HCT116 (cell line): ENCODE measurements around the gene EHD1. TPM values are rescaled to one million over a fixed set of nuclear protein-coding genes. Genes with fewer than 3 reads are reported as not detected.

Experiments
- ATAC-seq: fragments of 200-7000 bp; cut with Tn5 transposase; 2 replicates; pipeline ENCODE4 v1.9.1; 2020; ENCODE audit warnings: mild to moderate bottlenecking, moderate library complexity
- BruUV-seq: library from RNA; stranded (reverse); fragments of 400-500 nt; replicated peaks from 2 replicates; lab custom pipeline; 2021; lab: Mats Ljungman, UMichigan
- CTCF ChIA-PET: fragments of 300-600 bp; sonication (Branson Sonifier 250); formaldehyde crosslinking; loops from one replicate; lab custom pipeline; 2021; ENCODE audit warnings: antibody characterized with exemption; lab: Charles Lee
- POLR2A ChIA-PET: fragments of 300-600, 350-600 bp; sonication (Branson Sonifier 250); formaldehyde crosslinking; loops from one replicate; lab custom pipeline; 2021; ENCODE audit warnings: antibody characterized with exemption; lab: Charles Lee
- RAD21 ChIA-PET, 2 experiments: fragments of 300-600 bp; sonication (Branson Sonifier 250); formaldehyde crosslinking; loops; one replicate each; lab custom pipeline; 2023; ENCODE audit warnings: low total read pairs in 2 of 2; ENCODE audit not compliant: uncharacterized antibody in 2 of 2, unreplicated experiment in 2 of 2, low non-redundant PET in 1 of 2; lab: Charles Lee
- DNase-seq: peaks from one replicate; pipeline ENCODE4 v3.0.0-alpha.2; 2010; ENCODE audit warnings: low read depth, low spot score
- H2AFZ ChIP-seq: fragments of 200-600 bp; shearing (Covaris generic), sonication (generic); 2 replicates; pipeline ENCODE4 v1.6.1; 2017; ENCODE audit warnings: low read depth, mixed run types, mixed read lengths, antibody characterized with exemption, low read length; ENCODE audit not compliant: poor library complexity, severe bottlenecking
- H3K27ac ChIP-seq: 2 replicates; pipeline ENCODE4 v1.5.1; 2012; ENCODE audit warnings: low read depth, low read length
- H3K27me3 ChIP-seq: fragments of 200-600 bp; sonication (generic); 2 replicates; pipeline ENCODE4 v1.6.1; 2016; ENCODE audit warnings: mixed run types, low read length, mixed read lengths; ENCODE audit not compliant: insufficient read depth
- H3K36me3 ChIP-seq, 2 experiments: fragments of 200-500 bp in 1 of 2; fragments of 200-600 bp in 1 of 2; sonication (Bioruptor generic) in 1 of 2; sonication (generic) in 1 of 2; 2 replicates each; pipeline versions ENCODE4 v1.5.1 to v1.6.1; 2014 to 2016; ENCODE audit warnings: low read length in 2 of 2, inconsistent platforms in 1 of 2, mixed read lengths in 1 of 2, mixed run types in 1 of 2; ENCODE audit not compliant: insufficient read depth in 2 of 2, control insufficient read depth in 1 of 2
- H3K4me1 ChIP-seq, 2 experiments: fragments of 200-600 bp in 1 of 2; sonication (generic) in 1 of 2; 2 replicates each; pipeline versions ENCODE4 v1.5.1 to v1.6.1; 2012 to 2017; ENCODE audit warnings: low read length in 2 of 2, inconsistent platforms in 1 of 2, mild to moderate bottlenecking in 1 of 2, mixed read lengths in 1 of 2, mixed run types in 1 of 2, moderate library complexity in 1 of 2; ENCODE audit not compliant: insufficient read depth in 2 of 2, control insufficient read depth in 1 of 2
- H3K4me2 ChIP-seq: fragments of 200-600 bp; sonication (generic); 2 replicates; pipeline ENCODE4 v1.6.1; 2017; ENCODE audit warnings: mixed run types, low read length, mixed read lengths
- H3K4me3 ChIP-seq, 2 experiments: fragments of 200-600 bp in 1 of 2; sonication (generic) in 1 of 2; replicated peaks in 1 of 2; 2 replicates each; pipeline ENCODE4 v1.5.1; 2011 to 2016; ENCODE audit warnings: low read length in 2 of 2, control low read depth in 1 of 2, low read depth in 1 of 2, mild to moderate bottlenecking in 1 of 2, mixed read lengths in 1 of 2, mixed run types in 1 of 2
- H3K79me2 ChIP-seq: fragments of 200-600 bp; sonication (generic); 2 replicates; pipeline ENCODE4 v1.6.1; 2017; ENCODE audit warnings: mild to moderate bottlenecking, mixed run types, low read length, moderate library complexity, mixed read lengths; ENCODE audit not compliant: insufficient read depth
- H3K9ac ChIP-seq: fragments of 200-600 bp; sonication (generic); 2 replicates; pipeline ENCODE4 v1.6.1; 2016; ENCODE audit warnings: low read length, mixed read lengths
- H3K9me2 ChIP-seq: fragments of 200-600 bp; sonication (generic), shearing (Covaris generic); 2 replicates; pipeline ENCODE4 v1.6.1; 2017; ENCODE audit warnings: mixed run types, mild to moderate bottlenecking, moderate library complexity; ENCODE audit not compliant: insufficient read depth
- H3K9me3 ChIP-seq, 2 experiments: fragments of 200-500 bp in 1 of 2; fragments of 200-600 bp in 1 of 2; sonication (Bioruptor generic) in 1 of 2; sonication (generic) in 1 of 2; 2 replicates each; pipeline ENCODE4 v1.6.1; 2014 to 2017; ENCODE audit warnings: low read length in 2 of 2, mixed read lengths in 2 of 2, inconsistent platforms in 1 of 2, low read depth in 1 of 2, mild to moderate bottlenecking in 1 of 2, mixed run types in 1 of 2, moderate library complexity in 1 of 2; ENCODE audit not compliant: control insufficient read depth in 1 of 2, insufficient read depth in 1 of 2
- H4K20me1 ChIP-seq: fragments of 200-600 bp; sonication (generic), shearing (Covaris generic); 2 replicates; pipeline ENCODE4 v1.6.1; 2017; ENCODE audit warnings: mixed run types, mild to moderate bottlenecking, moderate library complexity; ENCODE audit not compliant: insufficient read depth
- CTCF ChIP-seq, 3 experiments: fragments of 200-600 bp in 1 of 3; sonication (generic) in 1 of 3; IDR thresholded peaks in 2 of 3; conservative IDR thresholded peaks in 1 of 3; 2 replicates each; pipeline ENCODE4 v1.5.1; 2012 to 2017; ENCODE audit warnings: low read depth in 2 of 3, low read length in 2 of 3, antibody characterized with exemption in 1 of 3, borderline replicate concordance in 1 of 3, control low read depth in 1 of 3, mild to moderate bottlenecking in 1 of 3, mixed read lengths in 1 of 3, mixed run types in 1 of 3, moderate library complexity in 1 of 3; ENCODE audit not compliant: insufficient read depth in 1 of 3
- ELF1 ChIP-seq: IDR thresholded peaks from 2 replicates; pipeline ENCODE4 v1.6.1; 2012; ENCODE audit warnings: low read depth, borderline replicate concordance
- POLR2AphosphoS5 ChIP-seq: IDR thresholded peaks from 2 replicates; pipeline ENCODE4 v1.6.1; 2011; ENCODE audit warnings: mild to moderate bottlenecking, low read depth, low read length, moderate library complexity
- REST ChIP-seq: IDR thresholded peaks from 2 replicates; pipeline ENCODE4 v1.6.1; 2012; ENCODE audit warnings: low read depth
- TCF7L2 ChIP-seq: IDR thresholded peaks from 2 replicates; pipeline ENCODE4 v1.7.0; 2011; ENCODE audit warnings: borderline replicate concordance, inconsistent platforms; ENCODE audit not compliant: insufficient read depth, insufficient read length; ENCODE audit errors: extremely low read depth
- ZFX ChIP-seq: fragments of 450-650 bp; IDR thresholded peaks from 2 replicates; pipeline ENCODE4 v1.6.1; 2017
- intact Hi-C: fragments of 100-400 bp; cut with micrococcal nuclease; formaldehyde crosslinking; loops from 2 replicates; pipeline ENCODE4 v1.10.0; 2022
- total RNA-seq: library from RNA; stranded (reverse); gene quantifications from one replicate; pipeline ENCODE4 v1.2.1, GENCODE V29; 2021; ENCODE audit not compliant: unreplicated experiment

EHD1 gene
- total RNA-seq, 1 experiment from 2014 or later, result 48.1 TPM

- intact Hi-C loops, result loop anchor here (5.0 to 10.0 kb wide), 5 partner anchors 57 to 410 kb away; partner anchors contain the start of genes BATF2, CAPN1 and SNX15
- Histone ChIP-seq H3K4me3 (peak within 1 kb of the TSS; percentile 60 to 95), H3K27ac (peak within 1 kb of the TSS; percentile 97), H2AFZ (no peak within 1 kb of the TSS), H3K79me2 (peaks cover 22% of the 10 kb centered on the region), H3K9me3 (no peaks in the 10 kb centered on the region), H3K27me3 (no peaks in the 10 kb centered on the region), H3K4me2 (peak within 1 kb of the TSS; percentile 100), H3K36me3 (no peaks in the 10 kb centered on the region), H4K20me1 (no peaks in the 10 kb centered on the region), H3K9me2 (no peaks in the 10 kb centered on the region), H3K4me1 (peaks cover 55 to 73% of the 10 kb centered on the region in 2 experiments), H3K9ac (peak within 1 kb of the TSS; percentile 87)
- peak; percentile 57 for DNase-seq
- POLR2A ChIA-PET, result interaction anchor here (0.6 to 6.0 kb wide), 3 partner anchors 33 to 168 kb away, joined by 3 to 36 read pairs (median 5); partner anchors contain the start of genes EHD1 and MEN1
- ATAC-seq, result peak; percentile 64
- RAD21 ChIA-PET, result interaction anchor here in 1 of 2 experiments (0.7 kb wide), 1 partner anchor 156 kb away, joined by 3 read pairs; no protein-coding TSS in a partner anchor
- BruUV-seq, result no TSS peak
- TF ChIP-seq CTCF (IDR thresholded peaks at IDR 0.05 in 2 of 3, conservative IDR thresholded peaks at IDR 0.05 in 1 of 3; ENCODE audit: borderline replicate concordance in 1 of 3, insufficient read depth in 1 of 3, low read depth in 2 of 3, low read length in 2 of 3) (peak in 2 of 3 experiments; percentile 56 to 67; a peak in 4 of 6 replicates), REST (no peak), POLR2AphosphoS5 (peak; percentile 51), ELF1 (no peak), TCF7L2 (peak; percentile 28), ZFX (peak; percentile 27; the same call in 1 of the 2 replicates)
- CTCF ChIA-PET, result interaction anchor here (0.6 to 2.0 kb wide), 20 partner anchors 9 to 470 kb away, joined by 3 to 10 read pairs (median 4); partner anchors contain the start of genes ARL2, BATF2, CDC42EP2 and FAU
Measured at GRCh38 chr11:64844330-64845128, 33.9 kb downstream of the EHD1 start, which contains the start of gene CDC42BPG. TSS of gene CDC42BPG (minus strand) at chr11:64844653. CDS start at chr11:64844569, 84 bp downstream.
